Right renal pelvis (tissue), 4 donors: Measurements from ENCODE around the gene INPP5B. TPM values are rescaled to one million over a fixed set of nuclear protein-coding genes. Genes with fewer than 3 reads are reported as not detected.
A peak's percentile ranks its signal among the peaks of the same experiment; 100 is the strongest.

ENCODE experiments used
- DNase-seq, 4 donors: peaks; one replicate each; pipeline ENCODE4 v3.0.0-alpha.2; 2013; ENCODE audit warnings: low read depth in 4 of 4, low spot score in 3 of 4, missing footprints in 1 of 4
- polyA plus RNA-seq, 4 donors: library from polyadenylated mRNA; unstranded; fragments of 120-200 nt; gene quantifications; one replicate each; pipeline ENCODE4 v1.2.1, GENCODE V29; 2013; ENCODE audit not compliant: insufficient read length in 4 of 4

INPP5B gene
- polyA plus RNA-seq, 4 donors, result 16.3 to 21.7 (median 19.1) TPM

GRCh38 chr1:37845049-37845646 lies 101.7 kb downstream of the INPP5B start:
- no peak for DNase-seq

- no peak for DNase-seq
Measured at GRCh38 chr1:37844536-37844935, 102.3 kb downstream of the INPP5B start.

- no peak for DNase-seq
Measured at GRCh38 chr1:37841652-37842051, 105.2 kb downstream of the INPP5B start.

GRCh38 chr1:37840711-37841110 lies 106.1 kb downstream of the INPP5B start:
- DNase-seq, result no peak

GRCh38 chr1:37839676-37840075 lies 107.2 kb downstream of the INPP5B start:
- no peak for DNase-seq

GRCh38 chr1:37836788-37837187 lies 110.1 kb downstream of the INPP5B start:
- DNase-seq, result no peak

- DNase-seq, result no peak
Measured at GRCh38 chr1:37831809-37832208, 115.0 kb downstream of the INPP5B start.

GRCh38 chr1:37831109-37831508 lies 115.7 kb downstream of the INPP5B start:
- DNase-seq, result no peak

- no peak for DNase-seq
Measured at GRCh38 chr1:37828410-37829074, 118.3 kb downstream of the INPP5B start.

- DNase-seq, result no peak
Measured at GRCh38 chr1:37825506-37825905, 121.3 kb downstream of the INPP5B start.

- DNase-seq, result no peak
Measured at GRCh38 chr1:37824001-37824400, 122.9 kb downstream of the INPP5B start.

- DNase-seq, result no peak
Measured at GRCh38 chr1:37822906-37823815, 123.7 kb downstream of the INPP5B start.

- no peak for DNase-seq
Measured at GRCh38 chr1:37821481-37821880, 125.4 kb downstream of the INPP5B start.

- no peak for DNase-seq
Measured at GRCh38 chr1:37817481-37817880, 129.4 kb downstream of the INPP5B start.

GRCh38 chr1:37814252-37814651 lies 132.6 kb downstream of the INPP5B start:
- no peak for DNase-seq

GRCh38 chr1:37813529-37814145 lies 133.2 kb downstream of the INPP5B start:
- DNase-seq, result no peak

GRCh38 chr1:37811027-37811655 lies 135.7 kb downstream of the INPP5B start:
- DNase-seq, result peak in 1 of 4 donors; percentile 39
